Measurements from ENCODE around the gene PKP4.
"Not testable (repeated sequence)": the region's sequence is repeated elsewhere in the genome, so short reads cannot be mapped to it uniquely, and the experiment has no call there.

Gene PKP4

GRCh38 chr2:158467248-158467647 lies 10.5 kb downstream of the PKP4 start:
- DNase-seq (ENCODE audit: insufficient read length, low spot score) = no peak
- TF ChIP-seq SPI1 (IDR thresholded peaks at IDR 0.05; ENCODE audit: low read depth, low read length) (no peak), POLR2A (IDR thresholded peaks at IDR 0.05; ENCODE audit: low read depth, low read length) (no peak), TAF1 (IDR thresholded peaks at IDR 0.05; ENCODE audit: low read depth, low read length) (no peak), POLR2AphosphoS5 (IDR thresholded peaks at IDR 0.05; ENCODE audit: low read depth, low read length) (no peak), POU2F2 (IDR thresholded peaks at IDR 0.05; ENCODE audit: low read depth, low read length) (no peak), PAX5 (IDR thresholded peaks at IDR 0.05; ENCODE audit: insufficient read depth, low read length, severe bottlenecking) (no peak)
- no peak for FAIRE-seq

DNA sequence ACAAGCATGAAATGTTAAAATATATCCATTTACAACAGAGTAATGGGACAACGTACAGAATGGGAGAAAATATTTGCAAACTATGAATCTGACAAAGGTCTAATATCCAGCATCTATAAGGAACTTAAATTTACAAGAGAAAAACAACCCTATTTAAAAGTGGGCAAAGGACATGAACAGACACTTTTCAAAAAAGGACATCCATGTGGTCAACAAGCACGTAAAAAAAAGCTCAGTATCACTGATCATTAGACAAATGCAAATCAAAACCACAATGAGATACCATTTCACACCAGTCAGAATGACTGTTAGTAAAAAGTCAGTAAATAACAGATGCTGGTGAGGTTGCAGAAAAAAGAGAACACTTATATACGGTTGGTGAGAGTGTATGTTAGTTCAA lies 16.1 kb downstream of the PKP4 start:
- DNase-seq (ENCODE audit: insufficient read length, low spot score); FAIRE-seq: not testable (repeated sequence)

DNA sequence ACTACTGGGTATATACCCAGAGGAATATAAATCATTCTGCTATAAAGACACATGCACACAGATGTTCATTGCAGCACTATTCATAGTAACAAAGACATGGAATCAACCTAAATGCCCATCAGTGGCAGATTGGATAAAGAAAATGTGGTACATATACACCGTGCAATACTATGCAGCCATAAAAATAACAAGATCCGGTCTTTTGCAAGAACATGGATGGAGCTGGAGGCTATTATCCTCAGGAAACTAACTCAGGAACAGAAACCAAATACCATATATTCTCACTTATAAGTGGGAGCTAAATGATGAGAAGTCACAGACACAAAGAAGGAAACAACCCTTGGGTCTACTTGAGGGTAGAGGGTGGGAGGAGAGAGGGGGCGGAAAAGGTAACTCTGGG lies 16.5 kb downstream of the PKP4 start:
- not testable (repeated sequence) for FAIRE-seq; DNase-seq (ENCODE audit: insufficient read length, low spot score)

DNA sequence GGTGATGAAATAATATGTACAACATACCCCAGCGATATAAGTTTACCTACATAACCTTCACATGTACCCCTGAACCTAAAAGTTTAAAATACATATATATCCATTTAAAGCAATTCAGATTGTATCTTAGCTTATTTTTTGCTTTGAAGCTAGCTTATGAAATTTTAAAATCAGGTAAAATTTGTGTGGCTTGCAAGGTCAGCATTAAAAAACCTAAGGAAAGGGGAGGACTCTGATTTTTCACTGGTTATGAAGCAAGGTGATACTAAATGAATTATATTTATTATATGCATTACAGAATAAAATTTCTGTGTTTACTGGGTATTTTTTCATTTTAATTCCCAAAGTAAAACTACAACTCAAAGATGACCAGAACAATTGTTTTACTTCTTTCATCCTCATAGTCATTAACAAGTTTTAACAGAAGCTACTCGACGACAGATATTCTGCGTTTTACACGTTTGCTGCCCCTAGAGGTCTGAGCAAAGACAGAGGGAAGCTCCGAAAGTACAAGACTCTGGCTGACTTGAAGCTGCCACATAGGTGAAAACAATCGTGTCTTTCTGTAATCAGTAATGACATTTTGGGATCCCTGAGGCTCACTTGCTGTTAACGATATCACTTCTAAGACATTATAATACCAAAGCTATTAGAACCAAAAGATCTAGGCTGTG lies 17.1 kb downstream of the PKP4 start:
- DNase-seq (ENCODE audit: insufficient read length, low spot score) = no peak
- TF ChIP-seq SPI1 (IDR thresholded peaks at IDR 0.05; ENCODE audit: low read depth, low read length) (no peak), POLR2A (IDR thresholded peaks at IDR 0.05; ENCODE audit: low read depth, low read length) (no peak), POU2F2 (IDR thresholded peaks at IDR 0.05; ENCODE audit: low read depth, low read length) (no peak), PAX5 (IDR thresholded peaks at IDR 0.05; ENCODE audit: insufficient read depth, low read length, severe bottlenecking) (no peak), POLR2AphosphoS5 (IDR thresholded peaks at IDR 0.05; ENCODE audit: low read depth, low read length) (no peak), TAF1 (IDR thresholded peaks at IDR 0.05; ENCODE audit: low read depth, low read length) (no peak)
- FAIRE-seq = no peak

DNA sequence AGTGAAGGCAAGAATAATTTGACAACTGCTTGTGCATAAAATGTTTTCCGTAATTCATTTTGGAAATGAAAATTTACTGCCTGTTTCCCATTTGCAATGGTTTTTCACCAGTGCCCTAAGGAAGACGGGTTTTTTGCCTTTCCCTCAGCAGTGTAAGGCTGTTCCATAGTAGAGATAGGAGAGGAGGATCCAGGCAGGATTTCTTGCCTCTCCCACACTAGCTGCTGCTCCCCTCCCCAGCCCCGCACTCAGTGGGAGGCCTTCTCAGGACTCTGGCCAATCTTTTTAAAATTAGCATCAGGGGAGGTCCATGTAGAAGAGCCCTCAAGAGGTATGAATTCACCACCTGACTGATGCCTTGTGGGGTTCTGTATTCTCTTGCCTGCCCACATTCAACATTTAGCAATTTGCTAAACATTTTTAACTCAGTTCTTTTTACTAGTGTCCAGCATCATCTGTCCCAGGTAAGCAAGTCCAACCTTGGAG lies 17.8 kb downstream of the PKP4 start:
- DNase-seq (ENCODE audit: insufficient read length, low spot score) = not testable (repeated sequence)
- FAIRE-seq = peak; percentile 60

- FAIRE-seq (no peak), DNase-seq (ENCODE audit: insufficient read length, low spot score) (no peak)
- TF ChIP-seq POLR2A (IDR thresholded peaks at IDR 0.05; ENCODE audit: low read depth, low read length) (no peak), SPI1 (IDR thresholded peaks at IDR 0.05; ENCODE audit: low read depth, low read length) (no peak), POLR2AphosphoS5 (IDR thresholded peaks at IDR 0.05; ENCODE audit: low read depth, low read length) (no peak), PAX5 (IDR thresholded peaks at IDR 0.05; ENCODE audit: insufficient read depth, low read length, severe bottlenecking) (no peak), TAF1 (IDR thresholded peaks at IDR 0.05; ENCODE audit: low read depth, low read length) (no peak), POU2F2 (IDR thresholded peaks at IDR 0.05; ENCODE audit: low read depth, low read length) (no peak)
Observed at GRCh38 chr2:158477202-158477601, 20.4 kb downstream of the PKP4 start.

GRCh38 chr2:158478237-158478636 lies 21.5 kb downstream of the PKP4 start:
- DNase-seq (ENCODE audit: insufficient read length, low spot score) (no peak), FAIRE-seq (no peak)
- TF ChIP-seq POLR2A (IDR thresholded peaks at IDR 0.05; ENCODE audit: low read depth, low read length) = no peak
- no peak for TF ChIP-seq POU2F2 (IDR thresholded peaks at IDR 0.05; ENCODE audit: low read depth, low read length)
- TF ChIP-seq SPI1 (IDR thresholded peaks at IDR 0.05; ENCODE audit: low read depth, low read length) = no peak
- no peak for TF ChIP-seq TAF1 (IDR thresholded peaks at IDR 0.05; ENCODE audit: low read depth, low read length)

GRCh38 chr2:158478816-158479215 lies 22.1 kb downstream of the PKP4 start:
- TF ChIP-seq TAF1 (IDR thresholded peaks at IDR 0.05; ENCODE audit: low read depth, low read length) (no peak), POLR2A (IDR thresholded peaks at IDR 0.05; ENCODE audit: low read depth, low read length) (no peak), POLR2AphosphoS5 (IDR thresholded peaks at IDR 0.05; ENCODE audit: low read depth, low read length) (no peak), PAX5 (IDR thresholded peaks at IDR 0.05; ENCODE audit: insufficient read depth, low read length, severe bottlenecking) (no peak), SPI1 (IDR thresholded peaks at IDR 0.05; ENCODE audit: low read depth, low read length) (no peak), POU2F2 (IDR thresholded peaks at IDR 0.05; ENCODE audit: low read depth, low read length) (no peak)
- FAIRE-seq = no peak
- DNase-seq (ENCODE audit: insufficient read length, low spot score) = no peak

DNA sequence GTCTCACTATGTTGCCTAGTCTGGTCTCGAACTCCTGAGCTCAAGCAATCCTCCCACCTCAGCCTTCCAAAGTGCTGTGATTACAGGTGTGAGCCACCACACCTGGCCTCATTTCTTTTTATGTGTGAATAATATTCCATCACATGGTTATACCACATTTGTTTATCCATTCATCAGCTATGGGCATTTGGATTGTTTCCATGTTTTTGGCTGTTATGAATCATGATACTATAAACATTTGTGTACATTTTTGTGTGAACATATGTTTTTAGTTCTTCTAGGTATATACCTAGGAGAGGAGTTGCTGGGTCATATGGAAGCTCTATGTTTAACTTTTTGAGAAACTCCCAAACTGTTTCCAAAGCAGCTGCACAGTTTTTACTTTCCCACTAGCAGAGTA lies 24.4 kb downstream of the PKP4 start:
- TF ChIP-seq POLR2AphosphoS5 (IDR thresholded peaks at IDR 0.05; ENCODE audit: low read depth, low read length) = no peak
- FAIRE-seq (no peak), DNase-seq (ENCODE audit: insufficient read length, low spot score) (no peak)

DNA sequence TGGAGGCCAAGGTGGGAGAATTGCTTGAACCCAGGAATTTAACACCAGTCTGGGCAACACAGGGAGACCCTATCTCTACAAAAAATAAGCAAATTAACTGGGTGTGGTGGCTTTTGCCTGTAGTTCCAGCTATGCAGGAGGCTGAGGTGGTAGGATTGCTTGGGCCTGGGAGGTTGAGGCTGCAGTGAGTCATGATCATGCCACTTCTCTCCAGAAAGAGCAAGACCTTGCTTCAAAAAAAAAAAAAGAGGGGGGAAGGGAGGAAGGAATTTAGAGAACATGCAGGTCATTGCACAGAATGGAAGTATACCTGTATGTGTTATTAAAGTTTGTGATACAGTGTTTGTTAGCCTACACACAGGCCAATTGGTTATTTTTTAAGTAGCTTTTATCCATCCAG lies 25.8 kb downstream of the PKP4 start:
- DNase-seq (ENCODE audit: insufficient read length, low spot score) = no peak
- no peak for FAIRE-seq
- TF ChIP-seq POLR2A (IDR thresholded peaks at IDR 0.05; ENCODE audit: low read depth, low read length) = no peak
- no peak for TF ChIP-seq POLR2AphosphoS5 (IDR thresholded peaks at IDR 0.05; ENCODE audit: low read depth, low read length)
- TF ChIP-seq POU2F2 (IDR thresholded peaks at IDR 0.05; ENCODE audit: low read depth, low read length) = no peak
- no peak for TF ChIP-seq SPI1 (IDR thresholded peaks at IDR 0.05; ENCODE audit: low read depth, low read length)
- TF ChIP-seq TAF1 (IDR thresholded peaks at IDR 0.05; ENCODE audit: low read depth, low read length) = no peak
- TF ChIP-seq PAX5 (IDR thresholded peaks at IDR 0.05; ENCODE audit: insufficient read depth, low read length, severe bottlenecking) = no peak

DNA sequence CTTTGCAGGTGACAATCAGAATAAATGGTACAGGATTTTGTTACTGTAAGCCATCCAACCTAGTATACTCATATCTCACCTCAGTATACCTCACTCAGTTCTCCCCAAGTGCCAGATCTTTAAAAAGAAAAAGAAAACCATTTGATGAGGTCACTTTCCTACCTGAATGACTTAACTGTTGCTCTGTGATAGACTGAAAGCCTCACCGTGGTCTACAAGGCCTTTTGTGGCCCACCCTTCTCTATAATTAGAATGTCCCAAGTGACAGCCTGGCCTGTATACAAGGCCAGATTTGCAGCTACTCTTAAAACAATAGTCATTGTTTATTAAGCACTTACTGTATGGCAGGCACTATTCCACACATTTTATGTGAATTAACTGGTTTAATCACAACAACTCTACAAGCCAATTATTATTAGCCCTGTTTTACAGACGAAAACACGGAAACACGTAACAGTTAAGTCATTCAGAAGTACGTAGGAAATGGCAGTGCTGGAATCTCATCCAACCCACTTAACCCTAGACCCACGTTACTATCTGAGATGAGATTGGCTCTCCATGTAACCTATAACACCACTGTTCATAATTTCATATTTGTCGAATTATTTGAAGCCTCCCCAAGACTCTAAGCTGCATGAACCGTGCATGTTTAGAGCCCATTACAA lies 28.3 kb downstream of the PKP4 start:
- no peak for DNase-seq (ENCODE audit: insufficient read length, low spot score)
- FAIRE-seq = no peak
- no peak for TF ChIP-seq POLR2AphosphoS5 (IDR thresholded peaks at IDR 0.05; ENCODE audit: low read depth, low read length)
- TF ChIP-seq POLR2A (IDR thresholded peaks at IDR 0.05; ENCODE audit: low read depth, low read length) = no peak
- TF ChIP-seq POU2F2 (IDR thresholded peaks at IDR 0.05; ENCODE audit: low read depth, low read length) = no peak
- no peak for TF ChIP-seq TAF1 (IDR thresholded peaks at IDR 0.05; ENCODE audit: low read depth, low read length)

Measured in GM12891 (cell line).